NCI-H187 (cell line): ENCODE results near the gene AP1S1.

Source experiments
- DNase-seq, 2 experiments: peaks; one replicate each; lab custom pipeline; 2025; lab: John Stamatoyannopoulos, UW

Gene AP1S1

GRCh38 chr7:101159696-101160674 is 5.7 kb downstream of the AP1S1 start:
- DNase-seq: no peak

- no peak for DNase-seq
Observed at GRCh38 chr7:101160910-101161309, 6.6 kb downstream of the AP1S1 start.

GRCh38 chr7:101161692-101162471 is 7.6 kb downstream of the AP1S1 start:
- DNase-seq: no peak

GRCh38 chr7:101162551-101163278 is 8.4 kb downstream of the AP1S1 start:
- DNase-seq: peak; percentile 40 to 69

GRCh38 chr7:101163279-101164070 is 9.2 kb downstream of the AP1S1 start:
- DNase-seq: peak; percentile 43 to 60

- DNase-seq: no peak
Observed at GRCh38 chr7:101164071-101164840, 10.0 kb downstream of the AP1S1 start.

- DNase-seq: peak; percentile 93 to 97
Observed at GRCh38 chr7:101165075-101165957, 11.0 kb downstream of the AP1S1 start, which contains the start of gene VGF. Gene VGF, minus strand, starts transcription at chr7:101165569. Its CDS starts 726 bp downstream, at chr7:101164843.

- peak in 1 of 2 experiments; percentile 53 for DNase-seq
Observed at GRCh38 chr7:101165958-101166647, 11.8 kb downstream of the AP1S1 start.

- DNase-seq: no peak
Observed at GRCh38 chr7:101166648-101166908, 12.3 kb downstream of the AP1S1 start.

- DNase-seq: peak; percentile 25 to 51
Observed at GRCh38 chr7:101166909-101167644, 12.8 kb downstream of the AP1S1 start.

- DNase-seq: no peak
Observed at GRCh38 chr7:101167645-101168411, 13.6 kb downstream of the AP1S1 start.

GRCh38 chr7:101168412-101169049 is 14.3 kb downstream of the AP1S1 start:
- no peak for DNase-seq

GRCh38 chr7:101169110-101169837 is 15.0 kb downstream of the AP1S1 start:
- no peak for DNase-seq

GRCh38 chr7:101169838-101170551 is 15.7 kb downstream of the AP1S1 start:
- DNase-seq: peak in 1 of 2 experiments; percentile 52

GRCh38 chr7:101170617-101171441 is 16.6 kb downstream of the AP1S1 start:
- DNase-seq: no peak
